Measurements from ENCODE around the gene HEPN1.

Gene HEPN1

GRCh38 chr11:124894606-124895430 is 24.2 kb upstream of the HEPN1 start:
- no peak for DNase-seq (ENCODE audit: low read depth, low spot score)
- TF ChIP-seq CTCF (IDR thresholded peaks at IDR 0.05; ENCODE audit: low read depth, low read length) = no peak
- in situ Hi-C loops (cut with HindIII; ENCODE audit: low sequenced_read_pairs) = no loop called here
- no peak overlapping the region for H3K4me3 ChIP-seq (ENCODE audit: low read depth, low read length)

GRCh38 chr11:124895471-124895971 is 23.5 kb upstream of the HEPN1 start:
- in situ Hi-C loops (cut with HindIII; ENCODE audit: low sequenced_read_pairs) = no loop called here
- TF ChIP-seq CTCF (IDR thresholded peaks at IDR 0.05; ENCODE audit: low read depth, low read length) = no peak
- no peak overlapping the region for H3K4me3 ChIP-seq (ENCODE audit: low read depth, low read length)
- no peak for DNase-seq (ENCODE audit: low read depth, low spot score)

- H3K4me3 ChIP-seq (ENCODE audit: low read depth, low read length) = no peak overlapping the region
- in situ Hi-C loops (cut with HindIII; ENCODE audit: low sequenced_read_pairs) = no loop called here
- TF ChIP-seq CTCF (IDR thresholded peaks at IDR 0.05; ENCODE audit: low read depth, low read length) = no peak
- no peak for DNase-seq (ENCODE audit: low read depth, low spot score)
These were observed 22.8 kb upstream of the HEPN1 start for GRCh38 chr11:124896071-124896750.

- H3K4me3 ChIP-seq (ENCODE audit: low read depth, low read length) = no peak overlapping the region
- in situ Hi-C loops (cut with HindIII; ENCODE audit: low sequenced_read_pairs) = no loop called here
- TF ChIP-seq CTCF (IDR thresholded peaks at IDR 0.05; ENCODE audit: low read depth, low read length) = no peak
- DNase-seq (ENCODE audit: low read depth, low spot score) = no peak
These were observed 22.1 kb upstream of the HEPN1 start for GRCh38 chr11:124896821-124897391.

GRCh38 chr11:124897674-124898262 is 21.3 kb upstream of the HEPN1 start, which contains the start of gene ROBO4:
TSS of gene ROBO4 (minus strand) at chr11:124897865. CDS start at chr11:124897795, 70 bp downstream.
- no peak for TF ChIP-seq CTCF (IDR thresholded peaks at IDR 0.05; ENCODE audit: low read depth, low read length)
- in situ Hi-C loops (cut with HindIII; ENCODE audit: low sequenced_read_pairs) = no loop called here
- H3K4me3 ChIP-seq (ENCODE audit: low read depth, low read length) = no peak within 1 kb of the TSS
- DNase-seq (ENCODE audit: low read depth, low spot score) = peak; percentile 15

- in situ Hi-C loops (cut with HindIII; ENCODE audit: low sequenced_read_pairs) = no loop called here
- no peak overlapping the region for H3K4me3 ChIP-seq (ENCODE audit: low read depth, low read length)
- peak; percentile 94 for DNase-seq (ENCODE audit: low read depth, low spot score)
- peak; percentile 17 for TF ChIP-seq CTCF (IDR thresholded peaks at IDR 0.05; ENCODE audit: low read depth, low read length)
These were observed 20.8 kb upstream of the HEPN1 start for GRCh38 chr11:124898263-124898680.
